DMS153 (cell line): Measurements from ENCODE around the gene PIK3R5.

Experiments
- DNase-seq: peaks from one replicate; lab custom pipeline; 2025; lab: John Stamatoyannopoulos, UW

PIK3R5 gene

DNA sequence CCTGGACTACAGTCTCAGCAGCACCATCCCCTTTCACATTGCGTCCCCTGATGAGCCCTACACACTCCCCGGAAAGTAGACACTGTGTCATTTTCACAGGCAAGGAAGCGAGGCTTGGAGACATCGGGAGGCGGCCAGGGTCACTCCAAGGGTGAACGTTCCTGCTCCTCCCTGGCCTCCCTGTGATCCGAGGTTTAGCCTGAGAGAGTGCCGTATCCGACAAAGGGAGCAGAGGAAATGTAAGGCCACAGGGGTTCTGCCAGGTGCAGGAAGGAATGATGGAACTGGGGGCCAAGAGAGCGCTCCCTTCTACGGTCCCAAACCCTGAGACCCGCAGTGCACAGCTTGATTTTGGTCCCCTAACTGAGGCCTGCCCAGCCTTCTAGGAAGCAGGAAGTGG is 90.1 kb downstream of the PIK3R5 start:
- no peak for DNase-seq

DNA sequence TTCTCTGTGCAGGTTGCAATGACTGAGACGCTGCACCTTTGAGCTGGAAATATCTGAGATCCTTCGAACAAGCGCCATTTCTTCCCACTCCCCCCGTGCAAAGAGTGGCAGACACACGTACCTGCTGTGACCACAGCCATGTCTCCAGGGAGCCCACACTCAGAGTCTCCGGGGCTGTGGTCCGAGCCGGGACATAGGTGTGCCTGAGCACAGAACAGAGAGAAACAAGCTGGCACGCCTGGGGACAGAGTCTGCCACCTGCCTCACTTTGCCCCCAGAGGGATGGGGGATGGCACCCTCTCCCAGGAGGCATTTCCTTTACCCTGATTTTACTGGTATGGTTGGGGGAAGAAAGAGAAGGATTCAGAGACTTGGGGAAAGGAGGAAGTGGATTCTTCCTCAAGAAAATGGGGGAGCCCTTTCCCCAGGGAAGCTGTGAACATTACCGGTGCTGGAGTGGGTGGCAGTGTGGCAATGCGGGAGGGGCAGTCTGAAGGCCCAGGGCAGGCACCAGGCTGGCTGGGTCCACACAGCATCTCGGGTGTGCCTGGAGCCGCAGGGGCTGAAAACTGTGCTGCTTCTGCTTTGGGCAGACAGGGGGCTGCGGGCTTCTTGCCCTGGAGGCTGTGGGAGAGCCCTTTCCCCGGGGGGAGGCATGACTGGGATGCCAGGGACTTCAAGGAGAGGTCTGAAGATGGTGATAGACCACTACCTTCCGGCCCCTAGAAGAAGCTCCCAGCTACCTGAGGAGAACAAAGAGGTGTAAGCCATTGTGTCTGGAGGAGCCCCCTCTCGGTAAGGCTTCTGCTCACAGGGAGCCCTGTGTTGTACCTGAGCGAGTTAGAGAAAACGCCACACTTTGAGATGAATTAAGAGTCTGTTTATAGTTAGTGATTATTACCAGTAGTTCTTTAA is 91.4 kb downstream of the PIK3R5 start:
- DNase-seq, result no peak

GRCh38 chr17:8872705-8873435 is 92.6 kb downstream of the PIK3R5 start:
- no peak for DNase-seq

- no peak for DNase-seq
Observed at GRCh38 chr17:8872036-8872704, 93.3 kb downstream of the PIK3R5 start.

DNA sequence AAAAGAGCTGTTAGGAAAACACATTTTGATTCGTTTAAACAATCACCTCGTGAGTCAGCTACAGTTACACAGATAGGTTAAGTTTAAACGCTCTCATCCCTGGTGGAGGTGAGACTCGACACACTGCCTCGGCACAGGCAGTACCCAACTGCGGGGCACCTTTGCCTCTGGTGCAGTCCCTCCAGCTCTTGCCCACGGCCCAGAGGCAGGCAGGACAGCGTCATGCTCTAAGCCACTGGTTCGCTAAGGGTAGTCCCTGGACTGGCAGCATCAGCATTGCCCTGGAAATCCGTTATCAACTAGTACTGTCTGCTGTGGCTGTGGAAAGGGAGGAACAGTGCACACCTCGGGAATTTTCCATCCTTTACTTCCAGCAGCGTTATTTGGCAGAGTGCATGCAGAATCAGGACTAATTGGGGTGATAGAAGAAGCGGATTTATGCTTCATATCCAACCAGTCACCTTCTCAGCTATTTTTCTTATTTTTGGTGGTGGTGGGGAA is 94.4 kb downstream of the PIK3R5 start:
- DNase-seq, result no peak

DNA sequence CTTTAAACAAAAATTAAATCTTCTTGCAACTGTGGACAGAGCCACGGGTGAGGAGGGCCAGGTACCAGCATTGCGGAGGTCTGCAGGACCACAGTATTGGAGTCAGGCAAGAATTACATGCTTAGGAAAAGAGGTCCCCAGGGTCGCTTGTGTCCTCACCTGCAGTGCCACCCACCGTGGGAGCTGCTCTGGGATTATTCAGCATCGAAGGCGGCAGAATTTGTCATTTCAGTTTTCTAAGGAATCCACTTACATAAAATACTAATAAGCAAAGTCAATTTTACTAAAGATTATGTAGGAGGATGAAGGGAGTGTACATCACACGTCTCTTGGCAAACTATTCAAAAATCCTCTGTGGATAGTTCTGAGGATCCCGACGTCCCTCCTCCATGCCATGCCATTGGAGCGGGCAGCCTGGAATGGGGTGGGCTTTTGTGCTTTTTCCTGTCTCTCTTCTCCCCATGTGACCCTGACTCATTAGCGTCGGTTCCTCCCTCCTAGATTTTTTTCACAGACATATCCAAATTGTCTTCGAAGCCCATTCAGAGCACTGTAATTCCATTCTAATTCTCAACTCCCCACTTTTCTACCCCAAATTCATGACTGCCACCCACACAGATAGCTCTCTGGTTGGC is 95.0 kb downstream of the PIK3R5 start:
- DNase-seq, result no peak

- DNase-seq, result no peak
Observed at GRCh38 chr17:8869114-8869815, 96.2 kb downstream of the PIK3R5 start.

DNA sequence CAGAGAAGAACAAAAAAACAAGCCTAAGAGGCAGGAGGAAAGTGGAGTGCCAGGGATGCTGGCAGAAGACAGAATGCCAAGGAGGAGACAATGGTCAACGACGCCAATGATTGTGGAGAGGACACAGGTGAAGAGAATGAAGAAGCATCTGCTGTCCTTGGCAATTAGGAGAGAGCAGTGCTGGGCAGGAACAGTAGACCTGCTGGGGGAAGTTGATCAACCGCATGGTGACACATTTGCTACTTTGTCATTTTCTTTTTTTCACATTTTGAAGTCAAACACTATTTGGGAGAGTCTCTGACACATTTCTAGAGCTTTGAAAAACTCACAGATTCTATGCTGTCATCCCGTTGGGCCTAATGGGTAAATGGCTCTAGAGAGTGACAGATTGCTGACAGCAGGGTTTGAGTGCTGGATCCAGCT is 97.0 kb downstream of the PIK3R5 start:
- DNase-seq, result no peak

DNA sequence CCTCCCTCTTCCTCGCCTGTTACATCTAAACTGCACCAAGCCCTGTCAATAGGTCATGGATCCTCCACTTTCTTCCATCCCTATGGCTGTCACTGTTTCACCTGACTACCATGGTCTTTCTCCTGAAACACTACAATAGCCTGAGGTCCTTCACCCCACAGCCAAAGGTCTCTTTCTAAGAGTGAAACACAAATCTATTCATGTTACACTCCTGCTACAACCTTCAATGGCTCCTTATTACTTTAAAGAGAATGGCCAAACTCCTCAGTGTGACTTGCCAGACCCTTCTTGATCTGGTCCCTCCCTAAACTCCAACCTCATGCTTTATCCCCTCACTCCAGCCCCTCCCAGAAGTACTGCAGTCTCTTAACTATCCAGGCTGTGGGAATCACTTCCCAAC is 97.4 kb downstream of the PIK3R5 start:
- DNase-seq, result no peak

- DNase-seq, result no peak
Observed at GRCh38 chr17:8867361-8867981, 98.0 kb downstream of the PIK3R5 start, which contains the start of gene PIK3R6. PIK3R6 (minus strand) TSS chr17:8867674; CDS start chr17:8849794, 17,880 bp downstream.

DNA sequence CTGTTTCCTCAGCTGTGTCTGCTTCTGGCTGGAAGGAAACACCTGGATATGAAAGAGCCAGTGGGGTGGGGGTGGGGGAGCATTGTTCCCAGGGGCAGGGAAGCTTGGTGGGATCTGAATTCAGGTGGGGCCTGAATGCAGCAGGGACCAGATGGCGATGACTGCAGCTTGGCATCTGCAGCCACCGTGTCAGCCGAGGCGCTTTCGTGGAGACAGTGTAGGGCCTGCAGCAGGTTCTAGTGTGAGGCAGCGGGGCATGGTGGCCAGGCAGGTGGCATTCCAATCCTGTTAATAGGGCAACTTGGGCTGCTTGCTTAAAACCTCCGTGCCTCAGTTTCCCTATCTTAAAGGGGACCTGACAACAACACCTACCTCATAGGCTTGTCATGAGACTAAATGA is 99.7 kb downstream of the PIK3R5 start:
- no peak for DNase-seq

DNA sequence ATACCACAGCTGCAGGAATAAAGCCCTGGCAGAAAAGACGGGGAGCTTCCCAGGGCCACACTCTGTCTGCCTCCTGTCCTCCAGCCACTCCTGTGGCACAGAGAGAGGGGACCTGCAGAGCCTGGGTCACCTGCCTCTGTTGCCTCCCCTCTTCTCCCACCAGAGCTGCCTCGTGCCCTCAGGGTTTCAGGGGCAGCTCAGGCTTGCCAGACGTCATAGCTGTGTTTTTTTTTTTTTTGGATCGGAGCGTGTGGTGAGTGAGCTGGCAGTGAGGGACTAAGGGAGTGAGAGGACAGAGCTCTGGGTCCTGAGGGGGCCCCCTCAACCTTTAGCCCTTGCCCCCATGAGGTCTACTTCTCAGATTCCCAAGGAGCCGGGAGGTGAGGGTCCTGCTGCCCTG is 100.1 kb downstream of the PIK3R5 start:
- DNase-seq, result no peak

GRCh38 chr17:8862213-8863056 is 103.1 kb downstream of the PIK3R5 start:
- no peak for DNase-seq

DNA sequence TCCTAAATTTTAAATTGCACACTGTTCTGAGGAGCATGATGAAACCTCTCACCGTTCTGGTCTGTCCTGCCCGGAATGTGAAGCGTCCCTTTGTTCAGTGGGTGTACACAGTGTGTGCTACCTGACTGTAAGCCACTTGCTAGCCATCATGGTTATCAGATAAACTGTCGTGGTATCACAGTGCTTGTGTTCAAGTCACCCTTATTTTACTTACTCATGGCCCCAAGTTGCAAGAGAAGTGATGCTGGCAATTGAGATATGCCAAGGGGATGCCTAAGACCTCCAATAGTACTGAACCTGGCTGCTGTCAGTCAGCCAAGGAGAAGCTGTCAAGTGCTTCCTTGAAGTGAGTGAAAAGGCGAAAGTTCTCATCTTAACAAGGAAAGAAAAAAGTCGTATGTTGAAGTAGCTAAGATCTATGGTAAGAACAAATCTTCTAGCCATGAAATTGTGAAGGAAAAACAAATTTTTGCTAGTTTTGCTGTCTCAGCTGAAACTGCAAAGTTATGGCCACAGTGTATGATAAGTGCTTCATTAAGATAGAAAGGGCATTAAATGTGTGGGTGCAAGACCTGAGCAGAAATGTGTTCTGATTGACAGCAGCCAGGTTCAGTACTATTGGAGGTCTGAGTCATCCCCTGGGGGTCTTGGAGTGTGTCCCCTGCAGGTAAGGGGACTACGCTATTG is 103.9 kb downstream of the PIK3R5 start:
- no peak for DNase-seq

DNA sequence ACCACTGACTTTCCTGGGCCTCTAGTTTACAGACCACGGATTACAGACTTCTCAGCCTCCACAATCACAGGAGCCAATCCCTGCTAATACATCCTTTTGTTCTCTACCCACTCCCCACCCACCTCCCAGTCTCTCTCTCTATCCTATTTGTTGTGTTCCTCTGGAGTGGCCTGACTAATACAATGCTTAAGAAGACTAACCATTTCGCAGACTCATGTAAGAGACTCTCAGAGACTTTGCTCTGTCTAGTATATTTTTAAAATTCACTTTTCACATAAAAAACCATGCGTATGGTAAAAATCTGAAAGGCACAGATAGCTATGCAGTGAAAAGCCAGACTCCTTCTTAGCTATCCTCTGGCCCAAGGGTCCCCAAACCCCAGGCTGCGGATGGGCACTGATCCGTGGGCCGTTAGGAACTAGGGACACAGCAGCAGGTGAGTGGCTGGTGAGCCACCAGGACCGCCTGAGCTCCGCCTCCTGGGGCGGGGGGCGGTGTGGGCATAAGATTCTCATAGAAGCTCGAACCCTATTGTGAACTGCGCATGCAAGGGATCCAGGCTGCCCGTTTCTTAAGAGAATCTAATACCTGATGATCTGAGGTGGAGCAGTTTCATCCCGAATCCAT is 105.6 kb downstream of the PIK3R5 start:
- no peak for DNase-seq

GRCh38 chr17:8859027-8859803 is 106.3 kb downstream of the PIK3R5 start:
- no peak for DNase-seq

DNA sequence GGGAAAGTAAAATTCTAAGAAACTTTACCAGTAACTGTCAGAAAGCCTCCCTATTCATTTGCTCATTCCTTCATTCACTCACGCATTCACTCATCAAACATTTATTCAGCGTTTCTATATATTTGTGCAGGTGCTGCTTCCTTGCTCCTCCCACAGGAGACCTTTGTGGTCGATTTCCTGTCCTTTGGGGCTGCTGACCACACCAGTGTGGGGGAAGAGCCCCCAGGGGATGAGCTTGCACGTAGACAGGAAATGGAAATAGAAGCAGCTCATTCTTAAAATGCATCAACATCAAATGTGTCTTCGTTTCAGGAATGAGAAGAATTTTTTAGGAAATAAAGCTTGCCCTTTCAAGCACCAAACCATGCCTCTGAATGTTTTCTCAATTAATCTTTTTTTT is 107.6 kb downstream of the PIK3R5 start:
- DNase-seq, result no peak
